H9 (cell line): ENCODE results near the gene CAMTA1. TPM values are rescaled to one million over a fixed set of nuclear protein-coding genes. Genes with fewer than 3 reads are reported as not detected.

Experiments used
- DNase-seq: peaks from one replicate; pipeline ENCODE4 v3.0.0-alpha.2; 2017
- H2AFZ ChIP-seq: one replicate; pipeline ENCODE4 v1.6.1; 2013; ENCODE audit warnings: mild to moderate bottlenecking, low read length, control low read depth, moderate library complexity
- H2AK5ac ChIP-seq: 2 replicates; pipeline ENCODE4 v1.6.1; 2013; ENCODE audit warnings: low read length, control low read depth, mixed read lengths; ENCODE audit not compliant: insufficient read length
- H2BK120ac ChIP-seq: one replicate; pipeline ENCODE4 v1.6.1; 2013; ENCODE audit warnings: low read depth, mild to moderate bottlenecking, low read length, control low read depth, inconsistent platforms; ENCODE audit not compliant: poor library complexity, severe bottlenecking
- H2BK12ac ChIP-seq: 2 replicates; pipeline ENCODE4 v1.6.1; 2013; ENCODE audit warnings: low read length, control low read depth, mixed read lengths, low read depth; ENCODE audit not compliant: insufficient read length
- H2BK15ac ChIP-seq: 2 replicates; pipeline ENCODE4 v1.6.1; 2013; ENCODE audit warnings: low read depth, low read length, control low read depth
- H2BK20ac ChIP-seq: one replicate; pipeline ENCODE4 v1.6.1; 2013; ENCODE audit warnings: low read depth, mild to moderate bottlenecking, low read length, control low read depth, inconsistent platforms; ENCODE audit not compliant: poor library complexity, severe bottlenecking
- H2BK5ac ChIP-seq: 2 replicates; pipeline ENCODE4 v1.6.1; 2013; ENCODE audit warnings: low read length, control low read depth, mixed read lengths; ENCODE audit not compliant: insufficient read length
- H3K14ac ChIP-seq: 2 replicates; pipeline ENCODE4 v1.6.1; 2013; ENCODE audit warnings: low read length, control low read depth; ENCODE audit not compliant: insufficient read depth
- H3K18ac ChIP-seq: 2 replicates; pipeline ENCODE4 v1.6.1; 2013; ENCODE audit warnings: low read depth, mild to moderate bottlenecking, mixed read lengths, low read length, control low read depth; ENCODE audit not compliant: insufficient read length
- H3K23ac ChIP-seq: 2 replicates; pipeline ENCODE4 v1.6.1; 2013; ENCODE audit warnings: low read length, control low read depth, mixed read lengths, low read depth; ENCODE audit not compliant: insufficient read length
- H3K23me2 ChIP-seq: 2 replicates; pipeline ENCODE4 v1.6.1; 2013; ENCODE audit warnings: low read depth, mild to moderate bottlenecking, mixed read lengths, low read length, control low read depth; ENCODE audit not compliant: insufficient read length, poor library complexity, severe bottlenecking
- H3K27ac ChIP-seq: 2 replicates; pipeline ENCODE4 v1.5.1; 2013; ENCODE audit warnings: low read length, control low read depth, mixed read lengths, low read depth; ENCODE audit not compliant: insufficient read length
- H3K27me3 ChIP-seq: 2 replicates; pipeline ENCODE4 v1.6.1; 2013; ENCODE audit warnings: low read length, control low read depth, inconsistent platforms; ENCODE audit not compliant: insufficient read depth
- H3K4ac ChIP-seq: 2 replicates; pipeline ENCODE4 v1.6.1; 2013; ENCODE audit warnings: low read depth, mild to moderate bottlenecking, control low read depth, inconsistent platforms, low read length, moderate library complexity
- H3K4me1 ChIP-seq: 2 replicates; pipeline ENCODE4 v1.6.1; 2013; ENCODE audit warnings: low read length, control low read depth, inconsistent platforms; ENCODE audit not compliant: insufficient read depth
- H3K4me2 ChIP-seq: 2 replicates; pipeline ENCODE4 v1.6.1; 2013; ENCODE audit warnings: low read length, control low read depth, mixed read lengths; ENCODE audit not compliant: insufficient read length, insufficient read depth
- H3K56ac ChIP-seq: 2 replicates; pipeline ENCODE4 v1.6.1; 2013; ENCODE audit warnings: low read depth, mild to moderate bottlenecking, mixed read lengths, low read length, control low read depth; ENCODE audit not compliant: insufficient read length
- H3K79me1 ChIP-seq: 2 replicates; pipeline ENCODE4 v1.6.1; 2013; ENCODE audit warnings: low read depth, mild to moderate bottlenecking, moderate library complexity, low read length, control low read depth, inconsistent platforms; ENCODE audit not compliant: insufficient read depth, poor library complexity, severe bottlenecking
- H3K79me2 ChIP-seq: 2 replicates; pipeline ENCODE4 v1.6.1; 2013; ENCODE audit warnings: low read length, control low read depth, inconsistent platforms; ENCODE audit not compliant: insufficient read depth
- H3K9ac ChIP-seq: 2 replicates; pipeline ENCODE4 v1.6.1; 2013; ENCODE audit warnings: low read length, control low read depth, mixed read lengths; ENCODE audit not compliant: insufficient read length; ENCODE audit errors: extremely low read depth
- H3K9me3 ChIP-seq: one replicate; pipeline ENCODE4 v1.6.1; 2013; ENCODE audit warnings: low read depth, low read length, inconsistent platforms; ENCODE audit not compliant: control insufficient read depth
- H3T11ph ChIP-seq: one replicate; pipeline ENCODE4 v1.6.1; 2013; ENCODE audit warnings: mild to moderate bottlenecking, low read length, control low read depth, inconsistent platforms
- H4K20me1 ChIP-seq: one replicate; pipeline ENCODE4 v1.6.1; 2013; ENCODE audit not compliant: control insufficient read depth, insufficient read length, insufficient read depth
- H4K5ac ChIP-seq: 2 replicates; pipeline ENCODE4 v1.6.1; 2013; ENCODE audit warnings: low read depth, mild to moderate bottlenecking, mixed read lengths, low read length, control low read depth; ENCODE audit not compliant: insufficient read length
- H4K8ac ChIP-seq: replicated peaks from 2 replicates; pipeline ENCODE4 v1.6.1; 2013; ENCODE audit warnings: low read length, control low read depth, mixed read lengths, low read depth; ENCODE audit not compliant: insufficient read length
- H4K91ac ChIP-seq: 2 replicates; pipeline ENCODE4 v1.6.1; 2013; ENCODE audit warnings: low read depth, mild to moderate bottlenecking, moderate library complexity, mixed read lengths, low read length, control low read depth; ENCODE audit not compliant: insufficient read length
- H3K27ac Mint-ChIP-seq, 3 experiments: 2 replicates in 2 of 3; 3 replicates in 1 of 3; pipeline ENCODE4 v1.8.0; 2020 to 2021; ENCODE audit warnings: mixed read lengths in 3 of 3, mild to moderate bottlenecking in 1 of 3, moderate library complexity in 1 of 3
- H3K27me3 Mint-ChIP-seq: 2 replicates; pipeline ENCODE4 v1.8.0; 2021; ENCODE audit warnings: low read depth, mild to moderate bottlenecking, moderate library complexity, mixed read lengths
- H3K36me3 Mint-ChIP-seq, 3 experiments: 2 replicates in 2 of 3; 3 replicates in 1 of 3; pipeline ENCODE4 v1.8.0; 2020 to 2021; ENCODE audit warnings: low read depth in 3 of 3, mixed read lengths in 3 of 3; ENCODE audit not compliant: insufficient read depth in 1 of 3
- H3K4me1 Mint-ChIP-seq, 2 experiments: 2 replicates each; pipeline ENCODE4 v1.8.0; 2020; ENCODE audit warnings: mixed read lengths in 2 of 2
- H3K4me3 Mint-ChIP-seq, 2 experiments: 2 replicates in 1 of 2; 3 replicates in 1 of 2; pipeline ENCODE4 v1.8.0; 2020 to 2021; ENCODE audit warnings: mild to moderate bottlenecking in 2 of 2, mixed read lengths in 2 of 2, moderate library complexity in 1 of 2
- H3K9me3 Mint-ChIP-seq, 2 experiments: 2 replicates in 1 of 2; 3 replicates in 1 of 2; pipeline ENCODE4 v1.8.0; 2020; ENCODE audit warnings: mild to moderate bottlenecking in 2 of 2, mixed read lengths in 2 of 2, moderate library complexity in 1 of 2
- WGBS: extraction: QIAGEN DNeasy Blood & Tissue Kit; methylation state at CpG from one replicate; pipeline ENCODE4 v1.1.7; 2013; ENCODE audit warnings: missing lambda C conversion rate, low lambda C conversion rate, mixed read lengths; ENCODE audit not compliant: insufficient read length; ENCODE audit errors: extremely low coverage; 5-methylcytosine and 5-hydroxymethylcytosine counted together
- total RNA-seq: library from RNA; stranded (reverse); gene quantifications from 2 replicates; pipeline ENCODE4 v1.2.1, GENCODE V29; 2021
- TF ChIP-seq, protein P1 (sequence below): fragments of 200-600 bp; sonication (generic); conservative IDR thresholded peaks from 3 replicates; pipeline ENCODE4 v1.8.0; 2021; ENCODE audit warnings: antibody characterized with exemption, mild to moderate bottlenecking

The CAMTA1 gene
- total RNA-seq, 1 experiment from 2014 or later: 115 TPM

DNA sequence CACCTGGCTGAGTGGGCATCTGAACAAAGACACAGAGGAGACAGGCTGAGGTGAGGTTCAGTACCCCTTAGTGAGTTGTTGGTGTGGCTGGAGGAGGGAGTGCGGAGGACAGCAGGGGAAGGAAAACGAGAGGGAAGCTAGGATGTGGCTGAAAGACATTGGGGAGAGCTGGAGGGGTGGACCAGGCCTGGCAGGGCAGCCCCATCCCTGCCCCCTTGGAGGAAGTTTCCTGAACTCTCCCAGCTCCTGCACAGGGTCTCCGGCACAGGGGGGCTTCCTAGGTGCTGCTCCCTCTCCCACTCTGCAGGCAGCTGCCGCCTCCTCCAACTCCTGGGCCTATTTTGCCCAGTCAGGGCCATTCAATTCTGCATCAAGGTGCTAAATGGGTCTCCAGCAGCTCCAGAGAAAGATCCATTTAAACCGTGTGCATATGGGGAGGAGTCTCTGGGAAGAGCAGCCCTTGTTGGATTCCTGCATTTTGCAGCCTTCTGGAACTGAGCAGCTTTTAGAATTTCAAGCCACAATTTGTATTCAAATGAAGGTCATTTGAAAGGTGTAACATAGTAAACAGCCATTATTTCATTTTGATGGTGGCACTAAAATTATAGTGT lies 193.9 kb downstream of the CAMTA1 start:
- H3K27me3 ChIP-seq: no peaks in the 10 kb centered on the region
- no peak overlapping the region for H3K9ac ChIP-seq
- H3K4ac ChIP-seq: no peak overlapping the region
- peak overlapping the region in 1 of 2 experiments; percentile 28; a peak in 2 of 5 replicates for H3K4me3 Mint-ChIP-seq
- no CpG with 5 or more reads among the region's 5 CpGs for WGBS
- no peak overlapping the region for H4K91ac ChIP-seq
- no peak overlapping the region for H3T11ph ChIP-seq
- no peak for DNase-seq
- no peaks in the 10 kb centered on the region for H3K23me2 ChIP-seq
- H3K9me3 ChIP-seq: peaks cover 5% of the 10 kb centered on the region
- H2AFZ ChIP-seq: no peak overlapping the region
- H3K23ac ChIP-seq: no peak overlapping the region
- H3K18ac ChIP-seq: no peak overlapping the region
- no peak overlapping the region for H4K5ac ChIP-seq
- no peak overlapping the region for H3K14ac ChIP-seq
- H2BK120ac ChIP-seq: no peak overlapping the region
- H3K4me1 ChIP-seq: peaks cover 4% of the 10 kb centered on the region; the same call in 1 of the 2 replicates
- H3K27ac Mint-ChIP-seq: peak overlapping the region; percentile 62 to 97 (median 91)
- H2BK5ac ChIP-seq: no peak overlapping the region
- peaks cover 9 to 20% of the 10 kb centered on the region in 2 experiments for H3K9me3 Mint-ChIP-seq
- no peaks in the 10 kb centered on the region; the same call in 1 of the 2 replicates for H3K27me3 Mint-ChIP-seq
- H4K20me1 ChIP-seq: no peaks in the 10 kb centered on the region
- H3K4me1 Mint-ChIP-seq: peaks cover 38 to 46% of the 10 kb centered on the region in 2 experiments
- H4K8ac ChIP-seq: no peak overlapping the region
- peaks cover 2 to 18% (median 16%) of the 10 kb centered on the region in 3 experiments; a peak in 6 of 7 replicates for H3K36me3 Mint-ChIP-seq
- no peak overlapping the region for H2BK20ac ChIP-seq
- H3K79me1 ChIP-seq: no peaks in the 10 kb centered on the region
- no peaks in the 10 kb centered on the region for H3K79me2 ChIP-seq
- no peak overlapping the region for H3K27ac ChIP-seq
- no peak overlapping the region for H3K4me2 ChIP-seq
- no peak overlapping the region for H3K56ac ChIP-seq
- H2BK12ac ChIP-seq: no peak overlapping the region
- H2BK15ac ChIP-seq: no peak overlapping the region
- TF ChIP-seq, protein P1, sequence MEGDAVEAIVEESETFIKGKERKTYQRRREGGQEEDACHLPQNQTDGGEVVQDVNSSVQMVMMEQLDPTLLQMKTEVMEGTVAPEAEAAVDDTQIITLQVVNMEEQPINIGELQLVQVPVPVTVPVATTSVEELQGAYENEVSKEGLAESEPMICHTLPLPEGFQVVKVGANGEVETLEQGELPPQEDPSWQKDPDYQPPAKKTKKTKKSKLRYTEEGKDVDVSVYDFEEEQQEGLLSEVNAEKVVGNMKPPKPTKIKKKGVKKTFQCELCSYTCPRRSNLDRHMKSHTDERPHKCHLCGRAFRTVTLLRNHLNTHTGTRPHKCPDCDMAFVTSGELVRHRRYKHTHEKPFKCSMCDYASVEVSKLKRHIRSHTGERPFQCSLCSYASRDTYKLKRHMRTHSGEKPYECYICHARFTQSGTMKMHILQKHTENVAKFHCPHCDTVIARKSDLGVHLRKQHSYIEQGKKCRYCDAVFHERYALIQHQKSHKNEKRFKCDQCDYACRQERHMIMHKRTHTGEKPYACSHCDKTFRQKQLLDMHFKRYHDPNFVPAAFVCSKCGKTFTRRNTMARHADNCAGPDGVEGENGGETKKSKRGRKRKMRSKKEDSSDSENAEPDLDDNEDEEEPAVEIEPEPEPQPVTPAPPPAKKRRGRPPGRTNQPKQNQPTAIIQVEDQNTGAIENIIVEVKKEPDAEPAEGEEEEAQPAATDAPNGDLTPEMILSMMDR: no peak
- no peak overlapping the region for H2AK5ac ChIP-seq
